DMS153 treated with DMSO at 0.1 percent for 48 hours (cell line): ENCODE measurements around the gene PCNX4.
"Not testable (repeated sequence)": the region's sequence is repeated elsewhere in the genome, so short reads cannot be mapped to it uniquely, and the experiment has no call there.

Source experiments
- DNase-seq: peaks from one replicate; lab custom pipeline; 2025; ENCODE audit not compliant: unreplicated experiment; lab: John Stamatoyannopoulos, UW

Gene PCNX4

DNA sequence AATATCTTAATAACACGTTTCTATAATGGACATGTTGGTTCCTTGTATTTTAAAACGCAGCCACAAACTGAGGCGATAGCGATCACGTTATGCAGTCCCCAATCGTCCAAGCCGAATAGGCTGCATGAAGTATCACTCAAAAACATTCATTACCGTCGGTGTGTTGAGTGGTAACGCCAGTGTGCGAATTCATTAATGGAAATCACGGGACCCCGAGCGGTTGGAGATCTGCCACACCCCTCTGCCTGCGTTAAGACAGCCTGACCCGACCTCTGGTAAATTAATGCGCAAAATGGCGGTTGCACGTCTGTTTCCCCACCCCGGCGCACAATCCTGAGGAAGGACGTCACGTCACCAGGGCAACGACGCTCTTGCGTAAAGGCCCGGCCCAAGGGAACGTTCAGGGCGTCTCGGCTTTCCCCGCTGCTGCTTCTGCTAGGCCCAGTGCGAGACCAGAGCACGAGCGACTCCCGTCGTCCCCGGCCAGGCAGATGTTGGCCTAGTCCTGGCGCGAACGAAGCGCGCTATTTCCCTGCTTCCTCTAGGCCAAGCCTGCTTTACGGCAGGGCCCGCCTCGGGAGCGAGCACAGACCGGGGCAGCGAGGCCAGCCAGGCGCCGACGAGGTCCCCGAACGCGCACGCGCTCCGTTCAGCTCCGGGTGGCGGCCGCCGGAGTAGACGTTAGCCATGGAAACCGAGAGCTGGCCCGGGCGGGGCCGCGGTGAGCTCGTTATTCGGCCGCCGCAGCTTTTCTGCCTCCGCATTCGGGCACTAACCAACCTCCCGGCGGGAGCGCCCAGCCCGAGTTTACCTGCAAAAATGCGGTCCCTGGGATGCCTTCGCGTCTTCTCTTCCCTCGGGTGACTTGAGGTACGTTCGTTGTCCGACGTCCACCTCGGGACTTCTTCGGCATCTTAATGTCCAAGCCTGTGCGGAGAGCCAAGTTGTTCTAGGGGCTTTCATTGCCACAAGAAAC, at the start of gene PCNX4:
Gene PCNX4 (plus strand): TSS at position 374 of the 976 bp plus-strand sequence. CDS start 15,716 bp downstream, outside the sequence.
- DNase-seq, result peak; percentile 96

DNA sequence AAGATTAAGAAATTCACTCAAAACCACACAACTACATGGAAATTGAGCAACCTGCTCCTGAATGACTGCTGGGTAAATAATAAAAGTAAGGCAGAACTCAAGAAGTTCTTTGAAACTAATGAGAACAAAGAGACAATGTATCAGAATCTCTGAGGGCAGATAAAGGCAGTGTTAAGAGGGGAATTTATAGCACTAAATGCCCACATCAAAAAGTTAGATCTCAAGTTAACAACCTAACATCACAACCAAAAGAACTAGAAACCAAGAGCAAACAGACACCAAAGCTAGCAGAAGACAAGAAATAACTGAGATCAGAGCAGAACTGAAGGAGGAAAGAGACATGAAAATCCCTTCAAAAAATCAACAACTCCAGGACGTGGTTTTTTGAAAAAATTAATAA, 43.7 kb upstream of the PCNX4 start:
- DNase-seq, result not testable (repeated sequence)

DNA sequence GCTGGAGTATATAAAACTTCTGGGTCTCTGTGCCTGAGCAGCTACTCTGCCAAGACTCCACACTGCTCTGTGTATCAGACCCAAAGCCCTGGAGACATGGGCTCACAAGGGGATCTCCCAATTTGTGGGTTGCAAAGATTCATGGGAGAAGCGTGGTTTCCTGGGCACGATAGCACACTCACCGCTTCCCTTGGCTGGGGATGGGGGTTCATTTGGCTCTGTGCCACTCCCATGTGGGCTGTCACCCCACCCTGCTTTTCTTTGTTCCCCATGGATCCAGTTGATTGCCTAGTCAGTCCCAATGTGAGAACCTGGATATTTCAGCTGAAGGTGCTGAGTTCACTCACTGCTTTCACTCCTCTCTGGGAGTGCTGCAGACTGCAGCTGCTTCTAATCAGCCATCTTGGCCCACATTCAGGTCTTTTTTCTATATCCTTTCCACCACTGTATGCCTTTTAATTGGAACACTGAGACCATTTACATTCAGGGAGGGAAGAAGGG, 40.0 kb upstream of the PCNX4 start:
- no peak for DNase-seq

- no peak for DNase-seq
These were observed 33.6 kb upstream of the PCNX4 start for GRCh38 chr14:60058087-60058486.

DNA sequence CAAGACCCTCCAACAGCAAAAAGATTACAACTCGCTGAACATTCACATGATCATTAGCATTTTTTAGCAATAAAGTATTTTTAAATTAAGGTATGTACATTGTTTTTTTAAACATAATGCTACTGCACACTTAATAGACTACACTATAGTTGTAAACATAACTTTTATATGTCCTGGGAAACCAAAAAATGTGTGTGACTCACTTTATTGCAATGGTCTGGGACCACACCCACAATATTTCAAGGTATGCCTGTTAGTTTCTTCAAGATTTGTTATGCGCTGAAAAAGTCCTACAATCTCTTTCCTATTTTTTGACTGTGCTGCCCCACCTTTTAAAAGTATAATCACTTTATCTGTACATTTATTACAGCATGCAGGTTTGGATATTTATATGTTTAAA, 30.4 kb upstream of the PCNX4 start:
- no peak for DNase-seq

- DNase-seq, result peak; percentile 6
These were observed 27.1 kb upstream of the PCNX4 start for GRCh38 chr14:60064491-60065072.

DNA sequence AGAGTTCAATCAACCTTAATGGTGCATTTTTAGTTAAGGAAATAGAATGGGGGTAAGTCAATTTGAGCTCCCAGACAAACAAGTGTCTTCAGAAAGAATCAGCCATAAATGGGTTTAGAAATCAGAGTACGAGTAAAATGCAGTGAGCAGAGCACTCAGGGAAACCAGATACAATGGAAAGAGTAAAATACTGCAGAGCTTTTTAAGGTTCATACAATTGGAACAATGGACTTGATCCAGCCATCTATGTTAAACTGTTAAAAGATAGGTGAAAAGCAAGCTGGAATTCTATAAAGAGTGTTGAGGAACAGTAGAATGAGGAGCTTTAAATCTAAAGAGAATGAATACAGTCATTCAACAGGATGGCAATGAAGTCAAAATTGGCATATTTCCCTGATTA, 23.8 kb upstream of the PCNX4 start:
- DNase-seq, result no peak

- DNase-seq, result no peak
These were observed 12.0 kb upstream of the PCNX4 start for GRCh38 chr14:60079723-60080122.

DNA sequence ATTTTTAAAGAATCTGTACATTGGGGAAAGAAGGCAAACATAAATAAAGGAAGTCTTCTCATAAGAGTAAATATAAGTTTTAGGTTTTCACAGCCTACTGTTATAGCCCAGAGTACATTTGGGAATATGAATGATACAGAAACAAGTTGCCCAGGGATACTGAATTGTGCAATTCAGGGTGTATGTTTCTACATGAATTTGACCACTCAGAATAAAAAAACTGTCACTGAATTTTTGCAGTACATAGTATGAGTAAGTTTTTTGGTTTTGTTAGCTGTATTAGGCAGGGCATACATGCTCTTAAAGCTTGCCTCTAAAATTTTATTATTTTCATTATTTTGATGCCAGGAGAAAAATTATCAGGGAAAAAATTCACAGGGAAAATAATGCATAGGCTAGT, 6.6 kb upstream of the PCNX4 start:
- DNase-seq, result no peak

DNA sequence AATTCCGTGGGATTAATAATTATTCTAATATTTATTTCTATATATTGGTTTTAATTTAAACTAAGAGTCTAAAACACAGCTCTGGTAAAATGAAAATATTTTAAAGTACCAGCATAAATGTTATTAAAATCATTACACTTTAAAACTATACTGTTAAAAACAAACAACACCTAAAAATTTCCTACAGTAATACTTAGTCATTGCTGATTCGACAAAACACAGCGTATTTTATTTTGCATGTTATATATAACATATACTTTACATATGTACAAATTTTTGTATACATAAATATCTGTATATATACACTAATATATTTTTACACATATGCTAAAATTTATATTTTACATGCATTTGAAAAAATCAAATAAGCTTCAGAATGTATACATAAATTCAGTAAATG, 6.0 kb upstream of the PCNX4 start:
- no peak for DNase-seq

GRCh38 chr14:60087668-60088067, 4.1 kb upstream of the PCNX4 start:
- no peak for DNase-seq

DNA sequence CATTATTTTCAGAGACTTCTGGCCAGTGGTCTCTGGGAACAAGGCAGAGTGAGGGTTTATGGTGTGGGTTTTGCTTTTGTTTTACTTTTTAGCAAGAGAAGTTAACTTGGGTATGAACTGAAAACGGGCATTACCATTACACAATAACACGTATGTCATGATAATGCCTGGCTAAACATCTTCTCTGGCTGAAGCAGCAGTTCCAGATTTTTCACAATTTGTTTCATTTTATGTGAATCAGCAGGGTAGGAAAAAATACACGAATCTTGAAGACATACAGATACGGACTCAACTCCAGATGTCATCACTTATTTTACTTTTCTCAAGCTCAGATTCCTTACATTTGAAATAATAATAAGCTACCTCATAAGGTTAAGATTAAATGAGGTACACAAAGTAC, 2.5 kb upstream of the PCNX4 start:
- DNase-seq, result no peak

- peak; percentile 58 for DNase-seq
These were observed 731 bp upstream of the PCNX4 start for GRCh38 chr14:60090864-60091519.

DNA sequence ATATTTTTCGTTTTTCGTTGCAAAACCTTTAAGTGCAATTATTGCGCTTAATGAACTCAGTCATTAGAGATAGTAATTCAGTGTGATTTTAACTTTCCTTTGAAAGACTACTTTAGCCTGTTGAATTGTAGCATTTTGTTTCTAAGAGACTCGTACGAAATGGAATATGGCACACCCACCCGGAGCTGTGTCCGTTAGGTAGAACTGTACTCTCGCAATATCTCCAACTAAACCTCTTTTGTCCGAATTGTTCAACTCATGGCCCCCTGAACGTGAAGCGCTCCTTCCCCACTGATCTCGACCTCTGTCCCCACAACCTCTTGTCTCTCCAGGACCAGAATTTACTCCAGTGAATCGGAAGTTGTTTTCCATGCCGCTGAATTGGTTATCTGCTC, 800 bp downstream of the PCNX4 start:
- no peak for DNase-seq

DNA sequence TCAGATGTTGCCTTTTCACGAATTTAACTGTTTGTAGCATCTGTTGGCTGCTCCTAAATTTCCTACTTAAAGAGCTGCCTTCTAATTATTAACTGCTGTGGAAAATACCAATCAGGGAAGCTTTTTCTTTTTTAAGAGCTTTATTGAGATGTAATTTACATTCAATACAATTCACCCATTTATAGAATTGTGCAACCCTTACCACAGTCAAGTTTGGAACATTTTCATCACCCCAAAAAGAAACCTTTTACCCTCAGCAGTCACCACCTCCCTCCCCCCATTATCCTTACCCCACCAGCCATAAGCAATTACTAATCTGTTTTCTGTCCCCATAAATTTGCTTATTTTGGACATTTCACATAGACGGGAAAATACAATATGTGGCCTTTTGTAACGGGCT, 1.4 kb downstream of the PCNX4 start:
- no peak for DNase-seq

GRCh38 chr14:60093606-60094005, 1.9 kb downstream of the PCNX4 start:
- no peak for DNase-seq

DNA sequence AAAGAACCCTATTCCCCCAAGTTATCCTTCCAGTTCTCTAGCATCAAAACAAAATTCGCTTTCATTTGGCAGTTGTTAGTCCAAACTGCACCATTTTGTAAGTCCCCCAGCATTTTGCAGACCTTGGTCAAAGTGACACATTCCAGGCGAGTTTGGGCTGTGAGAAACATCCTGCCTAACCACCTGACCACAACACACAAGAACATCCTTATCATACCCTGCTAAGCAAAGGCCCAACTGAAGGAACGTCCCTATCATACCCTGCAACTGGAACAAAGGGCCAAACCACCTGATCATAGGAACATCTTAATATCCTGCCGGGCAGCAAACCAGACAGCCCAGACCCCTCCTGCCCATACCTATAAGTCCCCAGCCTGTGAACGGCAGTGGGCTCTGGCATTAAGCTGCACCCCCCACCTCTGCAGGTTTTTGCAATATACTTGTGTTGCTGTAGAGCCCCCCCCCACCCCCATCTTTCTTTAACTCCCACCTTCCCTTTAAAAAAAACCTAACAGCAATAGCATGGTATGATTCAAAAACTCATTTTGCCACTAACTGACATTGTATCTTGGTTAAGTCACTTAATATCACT, 2.7 kb downstream of the PCNX4 start:
- no peak for DNase-seq

DNA sequence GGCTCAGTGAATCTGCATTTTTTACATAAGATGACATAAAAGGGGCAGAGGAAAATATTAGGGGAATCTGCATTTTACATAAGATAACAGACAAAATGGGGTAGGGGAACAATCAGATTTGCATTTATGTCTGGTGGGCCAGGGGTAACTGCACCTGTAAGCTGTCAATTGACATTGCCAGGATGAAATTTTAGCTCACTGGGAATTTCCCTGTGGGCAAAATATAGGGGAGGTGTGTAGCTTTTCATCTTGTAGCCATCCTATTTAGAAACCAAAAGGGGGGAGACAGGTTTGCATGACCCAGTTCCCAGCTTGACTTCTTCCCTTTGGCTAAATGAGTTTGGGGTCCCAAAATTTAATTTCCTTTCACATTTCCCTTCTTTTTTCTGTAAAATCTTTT, 3.5 kb downstream of the PCNX4 start:
- no peak for DNase-seq

DNA sequence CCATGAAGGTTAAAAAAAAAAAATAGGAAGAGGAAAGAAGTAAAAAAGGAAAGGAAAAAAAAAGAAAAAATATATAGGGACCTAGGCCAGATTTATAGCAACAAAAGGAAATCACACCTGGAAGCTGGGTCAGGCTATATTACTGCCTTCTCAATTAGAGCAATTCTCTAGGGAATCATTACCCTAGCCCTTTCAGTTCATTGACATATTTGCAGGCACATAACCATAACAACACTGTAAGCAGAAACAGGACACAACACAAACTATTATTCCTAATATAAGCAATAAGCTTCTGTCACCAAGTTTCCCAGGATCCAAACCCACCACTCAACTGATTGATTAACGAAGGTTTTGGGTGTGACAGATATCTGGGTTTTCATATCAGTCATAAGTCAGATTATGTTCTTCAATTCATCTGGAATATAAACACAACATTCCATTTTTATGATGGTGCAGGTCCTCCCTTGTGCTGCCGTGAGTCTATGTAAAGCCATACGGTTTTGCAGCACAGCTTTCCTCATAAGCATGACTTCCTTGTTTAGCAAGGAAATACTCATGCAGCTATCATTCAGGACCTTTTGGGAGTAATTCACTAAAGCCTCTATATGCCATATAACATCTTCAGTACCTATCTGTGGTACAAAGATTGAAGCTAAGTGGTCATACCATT, 4.2 kb downstream of the PCNX4 start:
- DNase-seq, result no peak

GRCh38 chr14:60097974-60098373, 6.3 kb downstream of the PCNX4 start:
- no peak for DNase-seq

DNA sequence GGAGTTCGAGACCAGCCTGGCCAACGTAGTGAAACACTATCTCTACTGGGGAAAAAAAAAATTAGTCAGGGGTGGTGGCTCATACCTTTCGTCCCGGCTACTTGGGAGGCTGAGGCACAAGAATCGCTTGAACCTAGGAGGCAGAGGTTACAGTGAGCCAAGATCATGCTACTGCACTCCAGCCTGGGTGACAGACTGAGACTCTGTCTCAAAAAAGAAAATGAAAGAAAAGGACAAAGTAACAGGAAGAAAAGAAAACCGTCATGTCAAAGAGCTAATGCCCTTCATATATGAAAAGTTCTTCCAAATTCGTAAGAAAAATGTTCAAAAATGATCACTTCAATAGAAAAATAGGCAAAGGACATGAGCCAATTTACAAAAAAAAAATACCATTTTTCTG, 8.1 kb downstream of the PCNX4 start:
- DNase-seq, result not testable (repeated sequence)
